ENCODE results near the gene PCNX3. TPM values are rescaled to one million over a fixed set of nuclear protein-coding genes. Genes with fewer than 3 reads are reported as not detected.

Gene PCNX3
- total RNA-seq, 2 donors from 2014 or later: 21.8 to 56.7 TPM

- Histone ChIP-seq H3K4me1 (peaks cover 39% of the 10 kb centered on the region), H3K9me3 (no peaks in the 10 kb centered on the region), H3K36me3 (replicated peaks in 1 of 2; ENCODE audit: insufficient read depth in 1 of 2, low read depth in 2 of 2) (peaks cover 5 to 7% of the 10 kb centered on the region in 2 donors), H3K4me3 (no peak overlapping the region), H3K27me3 (no peaks in the 10 kb centered on the region), H3K27ac (peak overlapping the region in 1 of 4 donors; percentile 96)
- 58 to 73% methylated on average over 6 of the region's 6 CpGs for WGBS, 2 donors
- intact Hi-C loops (cut with DNase I): no loop called here
- no peak for DNase-seq
- ATAC-seq: no peak
- TF ChIP-seq CTCF (IDR thresholded peaks at IDR 0.05) (no peak), POLR2A (IDR thresholded peaks at IDR 0.05) (no peak)
Observed at GRCh38 chr11:65610404-65610803, 5.2 kb upstream of the PCNX3 start.

GRCh38 chr11:65611028-65611757 is 4.4 kb upstream of the PCNX3 start:
- DNase-seq (peak in 1 of 4 donors; percentile 49), ATAC-seq (no peak)
- H3K27ac ChIP-seq: peak overlapping the region in 3 of 4 donors; percentile 16 to 97 (median 96)
- TF ChIP-seq POLR2A (IDR thresholded peaks at IDR 0.05): no peak
- TF ChIP-seq CTCF (IDR thresholded peaks at IDR 0.05): no peak
- no peaks in the 10 kb centered on the region for H3K27me3 ChIP-seq
- no peaks in the 10 kb centered on the region for H3K9me3 ChIP-seq
- no peaks in the 10 kb centered on the region for H3K36me3 ChIP-seq (replicated peaks in 1 of 2; ENCODE audit: insufficient read depth in 1 of 2, low read depth in 2 of 2)
- H3K4me1 ChIP-seq: peaks cover 41% of the 10 kb centered on the region
- WGBS, 2 donors: 48 to 65% methylated on average over 10 of the region's 10 CpGs
- intact Hi-C loops (cut with DNase I): no loop called here
- no peak overlapping the region for H3K4me3 ChIP-seq

- Histone ChIP-seq H3K36me3 (replicated peaks in 1 of 2; ENCODE audit: insufficient read depth in 1 of 2, low read depth in 2 of 2) (no peaks in the 10 kb centered on the region), H3K9me3 (no peaks in the 10 kb centered on the region), H3K27ac (peak overlapping the region in 2 of 4 donors; percentile 96 to 97), H3K27me3 (no peaks in the 10 kb centered on the region), H3K4me3 (no peak overlapping the region), H3K4me1 (peaks cover 49% of the 10 kb centered on the region)
- no peak for TF ChIP-seq CTCF (IDR thresholded peaks at IDR 0.05)
- ATAC-seq (no peak), DNase-seq (no peak)
- intact Hi-C loops (cut with DNase I): no loop called here
- 70 to 77% methylated on average over 8 to 12 of the region's 12 CpGs for WGBS, 2 donors
Observed at GRCh38 chr11:65611758-65612603, 3.6 kb upstream of the PCNX3 start.

- Histone ChIP-seq H3K36me3 (replicated peaks in 1 of 2; ENCODE audit: insufficient read depth in 1 of 2, low read depth in 2 of 2) (no peaks in the 10 kb centered on the region), H3K27me3 (no peaks in the 10 kb centered on the region), H3K27ac (peak overlapping the region in 2 of 4 donors; percentile 96 to 97), H3K4me1 (peaks cover 56% of the 10 kb centered on the region), H3K9me3 (no peaks in the 10 kb centered on the region), H3K4me3 (no peak overlapping the region)
- ATAC-seq (no peak), DNase-seq (no peak)
- intact Hi-C loops (cut with DNase I): no loop called here
- WGBS, 2 donors: 44 to 58% methylated on average over 2 to 7 of the region's 7 CpGs
- TF ChIP-seq POLR2A (IDR thresholded peaks at IDR 0.05) (no peak), CTCF (IDR thresholded peaks at IDR 0.05) (no peak)
Observed at GRCh38 chr11:65612691-65613090, 2.9 kb upstream of the PCNX3 start.

Data from body of pancreas (tissue), 4 donors.